ENCODE data around the gene ZFP36L1.

DNA sequence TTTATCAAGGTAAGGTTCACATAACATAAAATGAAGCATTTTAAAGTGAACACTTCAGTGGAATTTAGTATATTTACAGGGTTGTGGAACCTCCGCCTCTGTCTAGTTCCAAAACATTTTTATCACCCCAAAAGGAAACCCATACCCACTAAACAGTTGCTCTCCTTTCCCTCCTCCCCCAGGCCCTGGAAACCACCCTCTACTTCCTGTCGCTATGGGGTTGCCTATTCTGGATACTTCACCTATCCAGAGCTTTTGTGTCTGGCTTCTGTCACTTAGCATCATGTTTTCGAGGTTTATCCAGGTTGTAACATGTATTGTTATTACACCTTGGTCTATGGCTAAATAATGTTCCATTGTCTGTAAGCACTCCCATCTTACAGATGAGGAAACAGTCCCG is 27.7 kb upstream of the ZFP36L1 start:
- TF ChIP-seq, protein P1, sequence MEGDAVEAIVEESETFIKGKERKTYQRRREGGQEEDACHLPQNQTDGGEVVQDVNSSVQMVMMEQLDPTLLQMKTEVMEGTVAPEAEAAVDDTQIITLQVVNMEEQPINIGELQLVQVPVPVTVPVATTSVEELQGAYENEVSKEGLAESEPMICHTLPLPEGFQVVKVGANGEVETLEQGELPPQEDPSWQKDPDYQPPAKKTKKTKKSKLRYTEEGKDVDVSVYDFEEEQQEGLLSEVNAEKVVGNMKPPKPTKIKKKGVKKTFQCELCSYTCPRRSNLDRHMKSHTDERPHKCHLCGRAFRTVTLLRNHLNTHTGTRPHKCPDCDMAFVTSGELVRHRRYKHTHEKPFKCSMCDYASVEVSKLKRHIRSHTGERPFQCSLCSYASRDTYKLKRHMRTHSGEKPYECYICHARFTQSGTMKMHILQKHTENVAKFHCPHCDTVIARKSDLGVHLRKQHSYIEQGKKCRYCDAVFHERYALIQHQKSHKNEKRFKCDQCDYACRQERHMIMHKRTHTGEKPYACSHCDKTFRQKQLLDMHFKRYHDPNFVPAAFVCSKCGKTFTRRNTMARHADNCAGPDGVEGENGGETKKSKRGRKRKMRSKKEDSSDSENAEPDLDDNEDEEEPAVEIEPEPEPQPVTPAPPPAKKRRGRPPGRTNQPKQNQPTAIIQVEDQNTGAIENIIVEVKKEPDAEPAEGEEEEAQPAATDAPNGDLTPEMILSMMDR (conservative IDR thresholded peaks at IDR 0.05; ENCODE audit: low read depth, low read length): no peak
- no peak for TF ChIP-seq EZH2 (IDR thresholded peaks at IDR 0.05; ENCODE audit: borderline replicate concordance, low read depth, low read length, poor library complexity, severe bottlenecking)
